ENCODE data around the gene ERG. TPM values are rescaled to one million over a fixed set of nuclear protein-coding genes. Genes with fewer than 3 reads are reported as not detected.

Gene ERG
- total and polyA plus RNA-seq, 7 donors, result 2.7 to 14.5 (median 7.6) TPM

GRCh38 chr21:38434913-38435533, 63.3 kb downstream of the ERG start:
- intact Hi-C loops (cut with DNase I), result no loop called here
- H3K36me3 ChIP-seq (ENCODE audit: insufficient read depth in 1 of 2, low read depth in 1 of 2), result no peaks in the 10 kb centered on the region
- no peak overlapping the region for H3K4me3 ChIP-seq
- H3K27me3 ChIP-seq (ENCODE audit: insufficient read depth in 3 of 3, low read length in 2 of 3), result no peaks in the 10 kb centered on the region
- H3K27ac ChIP-seq, result no peak overlapping the region
- DNase-seq (no peak), ATAC-seq (no peak)
- H3K4me1 ChIP-seq, result peaks cover 6% of the 10 kb centered on the region
- WGBS, 3 donors, result 16 to 20% (median 17%) methylated on average over 8 of the region's 8 CpGs
- no peak for TF ChIP-seq CTCF (IDR thresholded peaks at IDR 0.05)
- no peaks in the 10 kb centered on the region for H3K9me3 ChIP-seq

- no peak for DNase-seq
- WGBS, 3 donors, result 74 to 78% (median 76%) methylated on average over 8 of the region's 8 CpGs
- Histone ChIP-seq H3K27me3 (ENCODE audit: insufficient read depth in 3 of 3, low read length in 2 of 3) (no peaks in the 10 kb centered on the region), H3K27ac (no peak overlapping the region), H3K9me3 (no peaks in the 10 kb centered on the region), H3K4me1 (peaks cover 6% of the 10 kb centered on the region), H3K4me3 (no peak overlapping the region), H3K36me3 (ENCODE audit: insufficient read depth in 1 of 2, low read depth in 1 of 2) (no peaks in the 10 kb centered on the region)
- ATAC-seq, result no peak
- no peak for TF ChIP-seq CTCF (IDR thresholded peaks at IDR 0.05)
- intact Hi-C loops (cut with DNase I), result no loop called here
Measured at GRCh38 chr21:38433471-38433870, 64.8 kb downstream of the ERG start.

- Histone ChIP-seq H3K36me3 (ENCODE audit: insufficient read depth in 1 of 2, low read depth in 1 of 2) (no peaks in the 10 kb centered on the region), H3K27me3 (ENCODE audit: insufficient read depth in 3 of 3, low read length in 2 of 3) (no peaks in the 10 kb centered on the region), H3K9me3 (no peaks in the 10 kb centered on the region), H3K27ac (no peak overlapping the region), H3K4me1 (peaks cover 5% of the 10 kb centered on the region), H3K4me3 (no peak overlapping the region)
- ATAC-seq, result no peak
- intact Hi-C loops (cut with DNase I), result no loop called here
- DNase-seq, result no peak
- no peak for TF ChIP-seq CTCF (IDR thresholded peaks at IDR 0.05)
Measured at GRCh38 chr21:38430401-38430984, 67.8 kb downstream of the ERG start.

- intact Hi-C loops (cut with DNase I), result no loop called here
- no peak for ATAC-seq
Measured at GRCh38 chr21:38429011-38429410, 69.3 kb downstream of the ERG start.

More at GRCh38 chr21:38429011-38429410, 69.3 kb downstream of the ERG start:
- DNase-seq, result no peak
- no peak for TF ChIP-seq CTCF (IDR thresholded peaks at IDR 0.05)
- Histone ChIP-seq H3K4me3 (no peak overlapping the region), H3K36me3 (ENCODE audit: insufficient read depth in 1 of 2, low read depth in 1 of 2) (no peaks in the 10 kb centered on the region), H3K4me1 (no peaks in the 10 kb centered on the region), H3K27me3 (ENCODE audit: insufficient read depth in 3 of 3, low read length in 2 of 3) (no peaks in the 10 kb centered on the region), H3K27ac (no peak overlapping the region), H3K9me3 (no peaks in the 10 kb centered on the region)
- WGBS, 3 donors, result 88 to 93% (median 91%) methylated on average over 2 of the region's 2 CpGs
